ENCODE results near the gene SULT4A1. TPM values are rescaled to one million over a fixed set of nuclear protein-coding genes. Genes with fewer than 3 reads are reported as not detected.

The SULT4A1 gene
- total RNA-seq, 4 donors from 2014 or later: 1.3 TPM; not detected in 3

DNA sequence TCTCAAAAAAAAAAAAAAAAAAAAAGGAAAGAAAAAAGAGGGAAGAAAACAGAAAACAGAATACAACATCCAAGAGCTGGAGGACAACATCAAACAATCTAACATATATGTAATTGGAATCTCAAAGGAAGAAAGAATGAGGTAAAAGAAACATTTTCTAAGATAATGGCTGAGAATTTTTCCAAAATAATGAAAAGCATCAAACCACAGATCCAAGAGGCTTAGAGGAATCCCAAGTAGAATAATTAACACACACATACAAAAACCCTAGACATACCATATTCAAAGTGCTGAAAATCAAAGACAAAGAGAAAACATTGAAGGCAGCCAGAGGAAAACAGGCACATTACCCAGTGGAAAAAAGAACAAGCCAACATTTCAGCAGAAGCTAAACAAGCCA, 4.9 kb downstream of the SULT4A1 start:
- Histone ChIP-seq H3K4me3 (no peak overlapping the region), H3K9me3 (peaks cover 0 to 28% (median 2%) of the 10 kb centered on the region in 4 donors), H3K27me3 (peaks cover 0 to 44% of the 10 kb centered on the region in 2 donors), H3K36me3 (no peaks in the 10 kb centered on the region), H3K27ac (no peak overlapping the region), H3K4me1 (peaks cover 0 to 8% (median 0%) of the 10 kb centered on the region in 4 donors)
- no peak for DNase-seq (ENCODE audit: low spot score in 2 of 2)
- TF ChIP-seq, protein P1, sequence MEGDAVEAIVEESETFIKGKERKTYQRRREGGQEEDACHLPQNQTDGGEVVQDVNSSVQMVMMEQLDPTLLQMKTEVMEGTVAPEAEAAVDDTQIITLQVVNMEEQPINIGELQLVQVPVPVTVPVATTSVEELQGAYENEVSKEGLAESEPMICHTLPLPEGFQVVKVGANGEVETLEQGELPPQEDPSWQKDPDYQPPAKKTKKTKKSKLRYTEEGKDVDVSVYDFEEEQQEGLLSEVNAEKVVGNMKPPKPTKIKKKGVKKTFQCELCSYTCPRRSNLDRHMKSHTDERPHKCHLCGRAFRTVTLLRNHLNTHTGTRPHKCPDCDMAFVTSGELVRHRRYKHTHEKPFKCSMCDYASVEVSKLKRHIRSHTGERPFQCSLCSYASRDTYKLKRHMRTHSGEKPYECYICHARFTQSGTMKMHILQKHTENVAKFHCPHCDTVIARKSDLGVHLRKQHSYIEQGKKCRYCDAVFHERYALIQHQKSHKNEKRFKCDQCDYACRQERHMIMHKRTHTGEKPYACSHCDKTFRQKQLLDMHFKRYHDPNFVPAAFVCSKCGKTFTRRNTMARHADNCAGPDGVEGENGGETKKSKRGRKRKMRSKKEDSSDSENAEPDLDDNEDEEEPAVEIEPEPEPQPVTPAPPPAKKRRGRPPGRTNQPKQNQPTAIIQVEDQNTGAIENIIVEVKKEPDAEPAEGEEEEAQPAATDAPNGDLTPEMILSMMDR (IDR thresholded peaks at IDR 0.05): no peak
- TF ChIP-seq EP300 (IDR thresholded peaks at IDR 0.05) (no peak), POLR2A (IDR thresholded peaks at IDR 0.05) (no peak)

DNA sequence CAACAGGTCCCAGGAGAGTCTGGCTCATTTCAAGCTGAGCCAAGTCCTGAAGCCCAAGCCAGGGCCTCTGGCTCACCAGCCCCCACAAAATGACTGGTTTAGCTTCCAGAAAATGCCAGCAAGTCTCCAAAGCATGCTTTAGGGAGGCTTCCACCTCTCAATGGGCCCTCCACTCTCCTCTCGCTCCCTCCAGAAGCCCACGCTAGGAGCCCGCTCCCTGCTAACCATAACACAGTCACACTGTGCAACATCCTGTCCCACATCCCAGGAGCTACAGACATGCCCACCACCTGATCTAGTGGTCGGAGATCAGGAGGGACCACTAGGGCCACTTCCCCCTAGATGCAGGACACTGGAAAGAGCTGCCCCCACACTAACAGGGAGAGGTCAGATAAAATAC, 6.9 kb downstream of the SULT4A1 start:
- WGBS, 2 donors: 87 to 97% methylated on average over 4 of the region's 4 CpGs
- Histone ChIP-seq H3K27ac (no peak overlapping the region), H3K27me3 (peaks cover 0 to 33% of the 10 kb centered on the region in 2 donors), H3K4me1 (no peaks in the 10 kb centered on the region), H3K36me3 (no peaks in the 10 kb centered on the region), H3K4me3 (no peak overlapping the region), H3K9me3 (peaks cover 0 to 28% (median 2%) of the 10 kb centered on the region in 4 donors)
- DNase-seq (ENCODE audit: low spot score in 2 of 2): no peak
- TF ChIP-seq, protein P1 (IDR thresholded peaks at IDR 0.05): no peak
- TF ChIP-seq POLR2A (IDR thresholded peaks at IDR 0.05): no peak
- no peak for TF ChIP-seq EP300 (IDR thresholded peaks at IDR 0.05)

DNA sequence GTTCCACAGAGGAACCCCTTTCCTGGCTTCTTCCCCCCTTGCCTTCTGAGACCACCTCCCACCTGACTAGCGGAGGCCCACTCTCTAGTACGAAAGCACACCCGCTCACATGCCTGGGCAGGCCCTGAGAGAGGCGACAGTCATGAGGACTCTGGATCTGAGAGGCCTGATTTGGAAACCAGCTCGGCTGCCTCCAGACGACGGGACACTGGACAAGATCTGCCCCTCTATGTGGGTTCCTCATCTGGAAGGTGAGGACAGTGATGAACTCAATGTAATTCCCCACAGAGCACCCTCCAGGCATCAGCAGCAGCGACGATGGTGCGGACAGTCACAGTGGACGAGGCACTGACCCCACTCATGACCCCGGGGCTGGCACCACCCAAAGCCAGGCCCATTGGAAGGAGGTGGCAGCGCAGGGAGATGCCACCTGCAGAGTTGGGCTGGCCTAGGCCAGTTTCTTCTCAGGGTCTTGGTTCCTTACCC, 7.5 kb downstream of the SULT4A1 start:
- WGBS, 2 donors: 89 to 96% methylated on average over 13 of the region's 13 CpGs
- peaks cover 0 to 30% (median 2%) of the 10 kb centered on the region in 4 donors for H3K9me3 ChIP-seq
- TF ChIP-seq POLR2A (IDR thresholded peaks at IDR 0.05): no peak
- TF ChIP-seq, protein P1 (IDR thresholded peaks at IDR 0.05): no peak
- TF ChIP-seq EP300 (IDR thresholded peaks at IDR 0.05): no peak
- H3K36me3 ChIP-seq: no peaks in the 10 kb centered on the region
- H3K27me3 ChIP-seq: peaks cover 0 to 27% of the 10 kb centered on the region in 2 donors
- DNase-seq (ENCODE audit: low spot score in 2 of 2): no peak
- no peak overlapping the region for H3K4me3 ChIP-seq
- H3K27ac ChIP-seq: no peak overlapping the region
- no peaks in the 10 kb centered on the region for H3K4me1 ChIP-seq

DNA sequence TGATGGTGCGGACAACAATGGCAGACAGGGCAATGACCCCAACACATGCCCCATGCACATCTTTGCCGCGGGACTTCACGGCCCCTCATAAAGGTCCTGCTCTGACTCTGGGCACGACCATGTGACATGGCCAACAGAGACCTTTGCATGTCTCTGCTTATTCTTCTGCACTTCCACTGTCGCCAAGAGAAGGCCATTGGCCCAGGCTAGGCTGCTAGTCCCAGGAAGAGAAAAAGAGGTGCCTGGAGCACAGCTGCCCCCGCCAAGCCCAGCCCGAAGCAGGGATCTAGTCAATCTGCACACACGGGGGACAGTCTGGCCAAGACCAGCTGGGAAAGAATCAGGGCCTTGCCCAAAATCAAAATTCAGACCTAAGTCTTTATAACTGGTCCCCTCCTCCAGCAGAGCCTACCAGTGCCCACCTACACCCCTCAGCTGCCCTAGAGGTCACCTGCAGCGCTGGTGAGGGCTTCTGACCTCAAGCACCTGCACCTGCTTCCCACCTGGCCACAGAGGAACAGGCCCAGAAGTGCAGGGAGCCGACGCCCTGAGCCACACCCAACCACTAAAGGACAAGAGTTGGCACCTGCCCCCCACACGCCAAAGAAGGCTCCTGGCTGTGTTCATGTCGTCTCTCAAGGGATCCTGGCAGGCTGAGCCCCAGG, 8.1 kb downstream of the SULT4A1 start:
- no peak overlapping the region for H3K27ac ChIP-seq
- H3K4me1 ChIP-seq: no peaks in the 10 kb centered on the region
- no peaks in the 10 kb centered on the region for H3K36me3 ChIP-seq
- no peak overlapping the region for H3K4me3 ChIP-seq
- no peak for TF ChIP-seq POLR2A (IDR thresholded peaks at IDR 0.05)
- TF ChIP-seq, protein P1 (IDR thresholded peaks at IDR 0.05): no peak
- no peak for TF ChIP-seq EP300 (IDR thresholded peaks at IDR 0.05)
- no peak for DNase-seq (ENCODE audit: low spot score in 2 of 2)
- H3K27me3 ChIP-seq: peaks cover 0 to 22% of the 10 kb centered on the region in 2 donors
- peaks cover 0 to 35% (median 2%) of the 10 kb centered on the region in 4 donors for H3K9me3 ChIP-seq
- 74 to 93% methylated on average over 14 of the region's 14 CpGs for WGBS, 2 donors

DNA sequence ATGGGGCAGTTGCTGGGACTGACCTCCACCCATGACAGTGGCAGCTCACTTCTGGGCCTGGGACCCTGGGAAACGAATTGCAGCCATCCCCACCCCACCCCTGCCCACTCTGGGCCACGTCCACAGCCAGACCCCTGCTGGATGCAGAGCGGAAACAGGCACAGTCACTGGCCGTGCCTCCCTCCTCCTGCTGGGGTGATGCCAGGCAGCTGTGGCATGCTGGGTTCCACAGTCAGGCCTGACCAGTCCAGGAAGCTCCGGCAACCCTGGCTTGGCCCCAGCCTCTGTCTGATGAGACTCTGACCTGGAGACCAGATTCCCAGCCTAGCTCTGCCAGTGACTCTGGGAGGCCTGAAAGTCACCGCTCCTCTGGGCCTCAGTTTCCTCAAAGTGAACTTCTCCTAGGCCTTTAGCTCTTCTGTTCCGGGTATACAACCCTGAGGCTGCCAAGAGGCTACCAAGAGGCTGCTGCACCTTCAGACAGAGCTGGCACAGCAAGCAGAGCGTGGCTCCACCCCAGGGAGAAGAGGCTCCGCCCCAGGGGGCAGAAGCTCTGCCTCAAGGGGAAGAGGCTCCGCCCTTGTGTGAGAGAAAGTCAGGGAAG, 8.9 kb downstream of the SULT4A1 start:
- Histone ChIP-seq H3K36me3 (no peaks in the 10 kb centered on the region), H3K4me3 (no peak overlapping the region), H3K4me1 (no peaks in the 10 kb centered on the region), H3K27ac (no peak overlapping the region), H3K9me3 (peaks cover 0 to 35% (median 2%) of the 10 kb centered on the region in 4 donors), H3K27me3 (peaks cover 0 to 13% of the 10 kb centered on the region in 2 donors)
- 79 to 82% methylated on average over 10 of the region's 10 CpGs for WGBS, 2 donors
- no peak for DNase-seq (ENCODE audit: low spot score in 2 of 2)
- TF ChIP-seq, protein P1 (IDR thresholded peaks at IDR 0.05): no peak
- TF ChIP-seq POLR2A (IDR thresholded peaks at IDR 0.05) (no peak), EP300 (IDR thresholded peaks at IDR 0.05) (no peak)
